NCI-H146 treated with DMSO at 0.1 percent for 48 hours (cell line): ENCODE data around the gene ZBTB20.

Source experiments
- DNase-seq: peaks from one replicate; lab custom pipeline; 2025; ENCODE audit not compliant: unreplicated experiment; lab: John Stamatoyannopoulos, UW

Gene ZBTB20

DNA sequence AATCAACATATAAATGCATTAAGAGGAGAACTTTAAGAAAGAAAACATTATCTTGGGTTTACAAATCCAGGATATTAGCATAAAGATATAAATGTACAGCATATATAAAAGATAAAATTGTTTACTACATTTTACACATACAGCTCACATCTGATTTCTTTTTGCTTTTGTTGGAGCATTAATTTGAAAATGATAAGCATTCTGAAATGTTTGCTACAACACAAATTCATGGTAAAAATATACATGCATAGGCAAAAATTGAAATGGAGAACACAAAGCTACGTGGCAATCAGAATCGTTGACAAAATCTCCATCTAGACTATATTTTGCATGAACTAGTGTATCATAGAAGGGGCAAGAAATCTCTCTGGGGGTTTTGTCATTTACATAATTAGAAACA is 694.2 kb downstream of the ZBTB20 start:
- no peak for DNase-seq

DNA sequence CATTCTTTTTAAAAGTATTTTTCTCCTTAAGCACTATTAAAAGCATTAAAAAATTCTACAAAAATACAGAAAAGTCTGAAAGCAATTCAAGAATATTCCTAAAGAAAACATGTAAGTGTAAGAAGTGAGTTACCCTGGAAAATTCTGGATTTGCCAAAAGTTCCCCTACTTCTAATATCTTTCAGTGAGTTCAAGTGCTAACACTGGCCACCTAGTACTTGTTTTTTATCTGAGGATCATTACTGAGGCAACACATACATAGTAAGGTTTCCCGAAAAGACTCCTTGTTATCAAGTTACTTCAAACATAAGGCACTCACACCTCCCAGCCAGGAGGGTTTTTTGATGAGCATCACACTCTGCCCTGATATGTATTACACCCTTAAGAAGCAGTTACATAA is 694.8 kb downstream of the ZBTB20 start:
- no peak for DNase-seq

DNA sequence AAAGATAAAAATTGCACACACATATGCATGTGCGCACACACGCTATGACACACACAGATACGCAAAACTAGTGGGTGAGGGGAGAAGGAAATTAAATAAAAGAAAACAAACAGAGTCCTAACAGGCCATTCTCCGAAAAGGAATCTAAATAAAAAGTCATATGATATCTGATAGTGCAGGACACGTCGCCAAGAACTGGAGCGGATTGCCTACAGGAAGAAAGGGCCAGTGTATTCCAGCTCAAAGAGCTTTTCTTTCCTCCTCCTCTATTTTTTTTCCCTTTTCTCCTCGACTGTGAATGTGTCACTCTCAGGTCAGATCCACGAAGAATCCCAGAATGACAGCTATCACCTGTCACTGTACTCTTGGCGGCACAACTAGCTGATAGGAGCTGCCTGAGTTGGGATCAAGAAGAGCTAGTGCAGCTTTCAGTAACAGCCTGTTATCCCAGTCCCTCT is 695.5 kb downstream of the ZBTB20 start:
- DNase-seq, result peak; percentile 39

GRCh38 chr3:114451051-114451451 is 696.0 kb downstream of the ZBTB20 start:
- no peak for DNase-seq

GRCh38 chr3:114450008-114450596 is 697.0 kb downstream of the ZBTB20 start:
- no peak for DNase-seq

DNA sequence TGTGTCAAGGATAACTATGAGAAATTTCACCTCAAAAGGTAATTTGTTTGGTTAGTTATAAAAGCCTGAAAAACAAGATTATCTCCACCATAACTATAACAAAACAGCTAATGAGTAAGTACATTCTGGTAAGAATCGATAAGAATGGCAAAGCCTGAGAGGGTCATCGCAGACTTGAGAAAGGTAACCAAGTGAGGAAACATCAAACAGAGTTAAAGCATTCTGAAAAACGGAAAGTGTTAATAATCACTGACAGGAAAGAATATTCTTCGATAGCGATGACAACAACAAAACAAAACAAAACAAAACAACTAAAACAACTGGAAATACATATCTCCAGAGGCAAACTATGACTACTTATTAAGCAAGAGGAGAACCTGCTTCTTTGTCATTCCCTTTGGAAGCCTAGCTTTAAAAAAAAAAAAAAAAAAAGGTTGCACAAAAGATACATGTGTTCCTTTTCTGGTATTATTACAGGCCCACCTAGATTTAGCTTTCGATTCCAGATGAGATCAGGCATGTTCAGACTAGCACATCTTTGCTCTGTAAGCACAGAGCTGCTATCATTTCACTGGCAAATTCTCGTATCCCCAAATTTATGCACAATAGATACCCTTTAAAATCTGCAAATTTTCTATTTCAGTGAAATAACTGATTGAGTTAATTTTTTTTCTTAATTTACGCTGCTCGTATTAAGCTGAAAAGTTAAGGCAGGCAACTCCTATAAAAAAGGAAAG is 697.6 kb downstream of the ZBTB20 start:
- DNase-seq, result no peak

DNA sequence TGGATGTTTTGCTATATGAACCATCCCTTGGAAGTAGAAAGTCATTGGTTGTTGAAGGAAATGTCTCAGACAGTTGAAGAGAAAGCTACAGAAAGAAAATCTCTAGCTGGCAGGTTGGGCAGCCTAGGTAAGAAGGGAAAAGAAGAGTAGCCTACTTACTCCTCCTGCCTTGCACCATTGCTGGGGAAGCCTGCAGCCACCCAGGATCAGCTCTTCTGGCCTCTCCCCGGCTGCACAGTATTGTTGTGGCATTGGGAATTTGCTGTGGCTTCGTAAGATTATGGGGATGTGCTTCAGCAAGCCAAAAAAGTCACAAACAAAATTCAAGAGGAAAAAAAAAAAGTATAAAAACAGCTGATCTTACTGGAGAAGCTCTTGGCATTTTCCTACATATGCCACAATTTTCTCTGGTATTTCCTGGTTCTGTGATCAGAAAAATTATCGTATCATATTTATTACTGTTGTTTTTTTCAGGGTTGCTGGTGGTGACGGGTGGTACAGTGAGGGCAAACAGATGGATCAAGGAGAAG is 699.1 kb downstream of the ZBTB20 start:
- no peak for DNase-seq

DNA sequence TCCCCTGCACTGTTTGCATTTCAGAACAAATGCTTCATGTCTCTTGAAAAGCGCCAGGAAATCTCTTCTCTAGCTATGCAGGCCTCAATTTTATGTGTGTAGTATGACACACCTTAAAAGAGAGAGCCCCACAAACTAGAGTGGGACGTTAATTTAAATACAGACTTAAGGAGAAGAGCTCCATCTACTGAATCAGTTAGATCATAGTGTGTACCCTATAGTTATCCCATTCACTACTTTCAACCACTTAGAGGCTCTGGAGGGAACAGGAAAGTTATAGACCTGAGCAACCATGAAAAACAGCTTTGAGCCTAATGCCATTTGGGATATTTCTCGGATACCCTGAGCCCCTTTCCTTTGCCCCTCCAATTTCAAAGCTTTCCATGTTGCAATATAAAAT is 699.5 kb downstream of the ZBTB20 start:
- no peak for DNase-seq

DNA sequence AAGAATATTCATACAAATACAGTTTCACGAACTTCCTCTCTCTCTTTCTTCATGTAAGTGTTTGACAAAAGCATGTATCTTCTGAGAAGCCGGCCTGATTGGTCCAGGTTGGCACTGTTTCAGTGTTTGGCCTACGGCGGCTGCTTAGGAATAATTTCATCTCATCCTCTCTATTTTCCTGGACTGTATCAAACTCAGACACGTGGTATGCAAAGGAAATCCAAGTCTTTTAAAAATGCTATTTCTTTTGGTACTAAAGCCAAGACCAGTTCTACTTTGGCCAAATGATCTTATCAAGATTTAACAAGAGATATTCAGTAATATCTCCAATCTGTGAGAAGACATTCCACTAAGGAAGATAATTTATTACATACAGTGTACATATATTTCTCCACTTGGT is 700.5 kb downstream of the ZBTB20 start:
- DNase-seq, result no peak

- DNase-seq, result no peak
These were observed 701.9 kb downstream of the ZBTB20 start for GRCh38 chr3:114445233-114445632.

DNA sequence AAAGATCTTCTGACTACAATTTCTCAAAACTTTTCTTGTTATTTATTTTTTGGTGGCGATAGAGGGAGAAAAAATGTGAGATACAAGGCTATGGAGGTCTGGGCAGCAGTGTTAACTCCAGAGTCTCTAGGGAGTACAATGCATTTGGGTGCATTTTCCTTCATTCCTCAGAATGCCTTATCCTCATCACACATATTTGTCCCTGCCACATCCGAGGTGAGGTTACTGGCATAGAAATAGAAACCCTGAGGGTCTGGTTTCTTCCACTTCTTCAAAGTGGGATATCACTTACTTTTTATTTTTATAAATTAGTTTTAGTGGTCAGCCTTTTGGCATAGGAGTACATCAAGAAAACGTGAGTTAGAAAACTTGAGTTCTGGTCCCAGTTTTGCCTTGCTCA is 702.9 kb downstream of the ZBTB20 start:
- DNase-seq, result no peak

DNA sequence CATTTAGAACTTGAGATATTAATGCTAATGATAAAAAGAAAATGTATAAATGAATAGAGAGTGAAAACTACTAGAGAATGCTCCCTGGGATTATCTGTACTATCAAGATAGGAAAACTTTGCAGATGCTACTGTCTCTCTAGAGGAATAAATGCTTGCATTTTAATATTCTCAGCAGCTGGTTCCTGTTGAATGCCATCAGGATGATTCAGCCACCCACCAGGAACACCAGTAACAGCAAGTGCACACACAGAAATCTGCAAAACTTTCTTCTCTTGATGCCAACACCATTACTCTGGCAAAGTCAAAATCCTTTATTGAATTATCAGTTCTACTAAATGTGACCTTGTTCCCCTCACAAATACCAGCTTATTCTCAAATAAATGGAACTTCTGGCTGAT is 704.8 kb downstream of the ZBTB20 start:
- DNase-seq, result no peak

- DNase-seq, result no peak
These were observed 705.7 kb downstream of the ZBTB20 start for GRCh38 chr3:114441386-114441785.

GRCh38 chr3:114440700-114441099 is 706.4 kb downstream of the ZBTB20 start:
- DNase-seq, result no peak

GRCh38 chr3:114439284-114439683 is 707.8 kb downstream of the ZBTB20 start:
- DNase-seq, result no peak

GRCh38 chr3:114437897-114438296 is 709.2 kb downstream of the ZBTB20 start:
- DNase-seq, result no peak

- no peak for DNase-seq
These were observed 710.9 kb downstream of the ZBTB20 start for GRCh38 chr3:114436182-114436581.

GRCh38 chr3:114435386-114436115 is 711.5 kb downstream of the ZBTB20 start:
- no peak for DNase-seq

GRCh38 chr3:114432310-114432709 is 714.8 kb downstream of the ZBTB20 start:
- DNase-seq, result no peak

- DNase-seq, result no peak
These were observed 719.0 kb downstream of the ZBTB20 start for GRCh38 chr3:114428044-114428595.

- DNase-seq, result no peak
These were observed 719.6 kb downstream of the ZBTB20 start for GRCh38 chr3:114427285-114428043.
